ENCODE data around the gene BTLA. TPM values are rescaled to one million over a fixed set of nuclear protein-coding genes. Genes with fewer than 3 reads are reported as not detected.

BTLA gene
- total RNA-seq, 1 experiment from 2014 or later, result not detected

- no peaks in the 10 kb centered on the region for H3K9me3 ChIP-seq (ENCODE audit: low read length)
- no peaks in the 10 kb centered on the region for H3K79me2 ChIP-seq (ENCODE audit: low read length)
- H3K4me3 ChIP-seq (ENCODE audit: low read length), result no peak overlapping the region
- H3K4me1 ChIP-seq (ENCODE audit: low read length), result no peaks in the 10 kb centered on the region
- H4K20me1 ChIP-seq (ENCODE audit: insufficient read depth, low read depth, low read length), result no peaks in the 10 kb centered on the region
- no peak overlapping the region for H2AFZ ChIP-seq (ENCODE audit: low read length)
- no peak overlapping the region for H3K27ac ChIP-seq (ENCODE audit: low read length)
- no peaks in the 10 kb centered on the region for H3K27me3 ChIP-seq (ENCODE audit: low read length)
- no peak overlapping the region for H3K9ac ChIP-seq (ENCODE audit: low read length)
- no peaks in the 10 kb centered on the region for H3K9me2 ChIP-seq (replicated peaks; ENCODE audit: insufficient read depth, low read length)
- no peak overlapping the region for H3K4me2 ChIP-seq (ENCODE audit: low read depth, low read length, poor library complexity, severe bottlenecking)
- no peak for DNase-seq
- H3K36me3 ChIP-seq (ENCODE audit: insufficient read depth, low read length), result no peaks in the 10 kb centered on the region
These were observed 14.9 kb downstream of the BTLA start for GRCh38 chr3:112484352-112484751.

GRCh38 chr3:112482675-112483074 lies 16.6 kb downstream of the BTLA start:
- DNase-seq, result no peak
- H3K9me2 ChIP-seq (replicated peaks; ENCODE audit: insufficient read depth, low read length), result no peaks in the 10 kb centered on the region
- H3K27ac ChIP-seq (ENCODE audit: low read length), result no peak overlapping the region
- no peak overlapping the region for H3K4me3 ChIP-seq (ENCODE audit: low read length)
- H2AFZ ChIP-seq (ENCODE audit: low read length), result no peak overlapping the region
- no peak overlapping the region for H3K9ac ChIP-seq (ENCODE audit: low read length)
- no peaks in the 10 kb centered on the region for H3K36me3 ChIP-seq (ENCODE audit: insufficient read depth, low read length)
- no peaks in the 10 kb centered on the region for H3K9me3 ChIP-seq (ENCODE audit: low read length)
- H3K79me2 ChIP-seq (ENCODE audit: low read length), result no peaks in the 10 kb centered on the region
- H3K4me2 ChIP-seq (ENCODE audit: low read depth, low read length, poor library complexity, severe bottlenecking), result no peak overlapping the region
- no peaks in the 10 kb centered on the region for H4K20me1 ChIP-seq (ENCODE audit: insufficient read depth, low read depth, low read length)
- H3K4me1 ChIP-seq (ENCODE audit: low read length), result no peaks in the 10 kb centered on the region
- H3K27me3 ChIP-seq (ENCODE audit: low read length), result no peaks in the 10 kb centered on the region

- H3K79me2 ChIP-seq (ENCODE audit: low read length), result no peaks in the 10 kb centered on the region
These were observed 18.0 kb downstream of the BTLA start for GRCh38 chr3:112481302-112481721.

DNA sequence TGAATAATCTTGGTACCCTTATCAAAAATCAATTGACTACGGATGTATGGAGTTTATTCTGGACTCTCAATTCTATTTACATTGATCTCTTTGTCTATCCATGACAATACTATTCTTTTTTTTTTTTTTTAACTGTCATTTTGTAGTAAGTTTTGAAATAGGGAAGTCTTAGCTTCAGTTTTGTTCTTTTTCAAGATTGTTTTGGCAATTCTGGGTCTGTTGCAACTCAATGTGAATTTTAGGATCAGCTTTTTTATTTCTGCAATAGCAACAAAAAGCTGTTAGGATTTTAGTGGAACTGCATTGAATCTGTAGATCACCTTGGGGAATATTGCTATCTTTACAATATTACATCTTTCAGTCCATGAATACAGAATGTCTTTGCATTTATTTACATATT lies 21.4 kb downstream of the BTLA start:
- H4K20me1 ChIP-seq (ENCODE audit: insufficient read depth, low read depth, low read length), result no peaks in the 10 kb centered on the region
- no peaks in the 10 kb centered on the region for H3K36me3 ChIP-seq (ENCODE audit: insufficient read depth, low read length)
- no peaks in the 10 kb centered on the region for H3K27me3 ChIP-seq (ENCODE audit: low read length)
- H3K4me3 ChIP-seq (ENCODE audit: low read length), result no peak overlapping the region
- no peaks in the 10 kb centered on the region for H3K79me2 ChIP-seq (ENCODE audit: low read length)
- no peaks in the 10 kb centered on the region for H3K9me3 ChIP-seq (ENCODE audit: low read length)
- H3K4me2 ChIP-seq (ENCODE audit: low read depth, low read length, poor library complexity, severe bottlenecking), result no peak overlapping the region
- no peaks in the 10 kb centered on the region for H3K9me2 ChIP-seq (replicated peaks; ENCODE audit: insufficient read depth, low read length)
- H2AFZ ChIP-seq (ENCODE audit: low read length), result no peak overlapping the region
- H3K9ac ChIP-seq (ENCODE audit: low read length), result no peak overlapping the region
- no peak overlapping the region for H3K27ac ChIP-seq (ENCODE audit: low read length)
- no peak for DNase-seq
- H3K4me1 ChIP-seq (ENCODE audit: low read length), result no peaks in the 10 kb centered on the region

More at GRCh38 chr3:112481302-112481721, 18.0 kb downstream of the BTLA start:
- Histone ChIP-seq H3K9me3 (ENCODE audit: low read length) (no peaks in the 10 kb centered on the region), H3K4me3 (ENCODE audit: low read length) (no peak overlapping the region), H3K9me2 (replicated peaks; ENCODE audit: insufficient read depth, low read length) (no peaks in the 10 kb centered on the region), H3K4me2 (ENCODE audit: low read depth, low read length, poor library complexity, severe bottlenecking) (no peak overlapping the region), H3K4me1 (ENCODE audit: low read length) (no peaks in the 10 kb centered on the region), H3K27me3 (ENCODE audit: low read length) (no peaks in the 10 kb centered on the region), H3K36me3 (ENCODE audit: insufficient read depth, low read length) (no peaks in the 10 kb centered on the region), H4K20me1 (ENCODE audit: insufficient read depth, low read depth, low read length) (no peaks in the 10 kb centered on the region), H3K9ac (ENCODE audit: low read length) (no peak overlapping the region), H3K27ac (ENCODE audit: low read length) (no peak overlapping the region), H2AFZ (ENCODE audit: low read length) (no peak overlapping the region)
- no peak for DNase-seq

DNA sequence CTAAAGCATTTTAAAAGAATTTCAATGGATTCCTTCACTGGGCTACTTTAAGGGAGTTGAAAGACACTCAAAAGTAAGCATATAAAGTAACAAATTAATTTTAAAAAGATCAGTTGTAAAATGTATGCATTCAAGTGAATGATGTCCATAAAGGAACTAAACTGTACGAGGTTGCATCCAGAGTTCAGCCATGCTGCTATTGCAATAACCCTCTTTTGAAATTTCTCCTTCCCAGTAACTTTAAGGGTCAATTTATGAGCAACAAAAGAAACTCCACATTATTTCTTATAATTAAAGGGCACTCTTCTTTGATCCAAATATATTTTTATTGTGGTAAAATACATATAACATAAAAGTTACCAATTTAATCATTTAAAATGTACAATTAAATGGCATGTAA lies 22.9 kb downstream of the BTLA start:
- no peaks in the 10 kb centered on the region for H4K20me1 ChIP-seq (ENCODE audit: insufficient read depth, low read depth, low read length)
- no peak overlapping the region for H3K27ac ChIP-seq (ENCODE audit: low read length)
- no peaks in the 10 kb centered on the region for H3K9me2 ChIP-seq (replicated peaks; ENCODE audit: insufficient read depth, low read length)
- no peaks in the 10 kb centered on the region for H3K36me3 ChIP-seq (ENCODE audit: insufficient read depth, low read length)
- no peaks in the 10 kb centered on the region for H3K27me3 ChIP-seq (ENCODE audit: low read length)
- H2AFZ ChIP-seq (ENCODE audit: low read length), result no peak overlapping the region
- no peak for DNase-seq
- H3K4me2 ChIP-seq (ENCODE audit: low read depth, low read length, poor library complexity, severe bottlenecking), result no peak overlapping the region
- no peaks in the 10 kb centered on the region for H3K9me3 ChIP-seq (ENCODE audit: low read length)
- H3K4me3 ChIP-seq (ENCODE audit: low read length), result no peak overlapping the region
- H3K79me2 ChIP-seq (ENCODE audit: low read length), result no peaks in the 10 kb centered on the region
- no peak overlapping the region for H3K9ac ChIP-seq (ENCODE audit: low read length)
- no peaks in the 10 kb centered on the region for H3K4me1 ChIP-seq (ENCODE audit: low read length)

GRCh38 chr3:112474796-112475195 lies 24.5 kb downstream of the BTLA start:
- Histone ChIP-seq H3K79me2 (ENCODE audit: low read length) (no peaks in the 10 kb centered on the region), H3K36me3 (ENCODE audit: insufficient read depth, low read length) (no peaks in the 10 kb centered on the region), H4K20me1 (ENCODE audit: insufficient read depth, low read depth, low read length) (no peaks in the 10 kb centered on the region), H3K9me2 (replicated peaks; ENCODE audit: insufficient read depth, low read length) (no peaks in the 10 kb centered on the region), H3K4me2 (ENCODE audit: low read depth, low read length, poor library complexity, severe bottlenecking) (no peak overlapping the region), H3K4me1 (ENCODE audit: low read length) (no peaks in the 10 kb centered on the region), H3K9ac (ENCODE audit: low read length) (no peak overlapping the region), H3K4me3 (ENCODE audit: low read length) (no peak overlapping the region), H3K27ac (ENCODE audit: low read length) (no peak overlapping the region), H3K27me3 (ENCODE audit: low read length) (no peaks in the 10 kb centered on the region), H3K9me3 (ENCODE audit: low read length) (no peaks in the 10 kb centered on the region), H2AFZ (ENCODE audit: low read length) (no peak overlapping the region)
- no peak for DNase-seq

DNA sequence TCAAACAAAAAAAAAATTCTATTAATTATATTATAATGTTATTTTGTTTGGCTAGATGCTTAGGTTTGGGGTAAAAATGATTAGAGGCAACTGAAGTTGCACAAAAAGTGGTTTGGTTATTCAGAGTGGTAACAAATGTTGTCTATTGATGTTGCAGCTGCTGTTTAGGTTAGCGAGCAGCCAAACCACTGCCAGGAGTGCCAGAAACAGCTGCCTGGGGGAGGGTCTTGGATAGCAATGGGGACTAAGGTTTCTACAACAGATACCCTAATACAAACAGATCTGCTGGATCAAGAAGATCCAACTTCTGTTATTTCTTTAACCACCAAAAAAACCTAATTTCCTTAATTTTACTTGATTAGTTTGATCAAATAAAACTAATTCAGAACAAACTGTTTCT lies 26.6 kb downstream of the BTLA start:
- no peak overlapping the region for H3K4me2 ChIP-seq (ENCODE audit: low read depth, low read length, poor library complexity, severe bottlenecking)
- no peaks in the 10 kb centered on the region for H3K9me2 ChIP-seq (replicated peaks; ENCODE audit: insufficient read depth, low read length)
- no peak overlapping the region for H3K9ac ChIP-seq (ENCODE audit: low read length)
- H3K36me3 ChIP-seq (ENCODE audit: insufficient read depth, low read length), result no peaks in the 10 kb centered on the region
- no peaks in the 10 kb centered on the region for H3K79me2 ChIP-seq (ENCODE audit: low read length)
- no peaks in the 10 kb centered on the region for H3K27me3 ChIP-seq (ENCODE audit: low read length)
- no peak for DNase-seq
- H4K20me1 ChIP-seq (ENCODE audit: insufficient read depth, low read depth, low read length), result no peaks in the 10 kb centered on the region
- H2AFZ ChIP-seq (ENCODE audit: low read length), result no peak overlapping the region
- no peak overlapping the region for H3K27ac ChIP-seq (ENCODE audit: low read length)
- no peaks in the 10 kb centered on the region for H3K9me3 ChIP-seq (ENCODE audit: low read length)
- no peaks in the 10 kb centered on the region for H3K4me1 ChIP-seq (ENCODE audit: low read length)
- no peak overlapping the region for H3K4me3 ChIP-seq (ENCODE audit: low read length)

- no peak for DNase-seq
- H3K9me3 ChIP-seq (ENCODE audit: low read length), result no peaks in the 10 kb centered on the region
- no peaks in the 10 kb centered on the region for H3K4me1 ChIP-seq (ENCODE audit: low read length)
- H3K9ac ChIP-seq (ENCODE audit: low read length), result no peak overlapping the region
- no peak overlapping the region for H3K4me2 ChIP-seq (ENCODE audit: low read depth, low read length, poor library complexity, severe bottlenecking)
- no peaks in the 10 kb centered on the region for H3K79me2 ChIP-seq (ENCODE audit: low read length)
- H3K27ac ChIP-seq (ENCODE audit: low read length), result no peak overlapping the region
- no peak overlapping the region for H2AFZ ChIP-seq (ENCODE audit: low read length)
- no peaks in the 10 kb centered on the region for H4K20me1 ChIP-seq (ENCODE audit: insufficient read depth, low read depth, low read length)
- no peaks in the 10 kb centered on the region for H3K36me3 ChIP-seq (ENCODE audit: insufficient read depth, low read length)
- H3K27me3 ChIP-seq (ENCODE audit: low read length), result no peaks in the 10 kb centered on the region
- no peak overlapping the region for H3K4me3 ChIP-seq (ENCODE audit: low read length)
- H3K9me2 ChIP-seq (replicated peaks; ENCODE audit: insufficient read depth, low read length), result no peaks in the 10 kb centered on the region
These were observed 27.5 kb downstream of the BTLA start for GRCh38 chr3:112471596-112472325.
